Fibroblast of skin of abdomen (primary cell): Measurements from ENCODE around the gene GOLGA3.
"Not testable (repeated sequence)": the region's sequence is repeated elsewhere in the genome, so short reads cannot be mapped to it uniquely, and the experiment has no call there.

Experiments
- DNase-seq: peaks from one replicate; pipeline ENCODE4 v3.0.0-alpha.2; 2013

The GOLGA3 gene

DNA sequence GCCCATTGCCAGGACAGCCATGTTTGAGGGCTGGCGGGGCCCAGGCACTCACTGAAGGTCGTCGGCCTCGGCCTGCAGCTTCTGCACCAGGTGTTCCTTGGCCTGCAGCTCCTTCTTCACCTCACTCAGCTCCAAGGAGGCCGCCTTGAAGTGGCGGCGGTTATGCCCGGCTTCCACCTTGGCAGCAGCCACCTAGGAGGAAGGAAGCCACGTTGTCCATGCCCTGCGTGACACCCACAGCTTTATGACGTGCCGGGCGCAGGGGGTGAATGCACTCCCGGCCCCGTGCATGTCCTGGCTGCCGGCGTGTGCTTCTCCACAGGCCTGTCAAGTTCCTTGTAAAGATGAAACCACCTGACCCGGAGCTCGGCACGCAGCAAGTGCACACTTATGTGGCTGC lies 51.1 kb downstream of the GOLGA3 start:
- DNase-seq, result no peak

DNA sequence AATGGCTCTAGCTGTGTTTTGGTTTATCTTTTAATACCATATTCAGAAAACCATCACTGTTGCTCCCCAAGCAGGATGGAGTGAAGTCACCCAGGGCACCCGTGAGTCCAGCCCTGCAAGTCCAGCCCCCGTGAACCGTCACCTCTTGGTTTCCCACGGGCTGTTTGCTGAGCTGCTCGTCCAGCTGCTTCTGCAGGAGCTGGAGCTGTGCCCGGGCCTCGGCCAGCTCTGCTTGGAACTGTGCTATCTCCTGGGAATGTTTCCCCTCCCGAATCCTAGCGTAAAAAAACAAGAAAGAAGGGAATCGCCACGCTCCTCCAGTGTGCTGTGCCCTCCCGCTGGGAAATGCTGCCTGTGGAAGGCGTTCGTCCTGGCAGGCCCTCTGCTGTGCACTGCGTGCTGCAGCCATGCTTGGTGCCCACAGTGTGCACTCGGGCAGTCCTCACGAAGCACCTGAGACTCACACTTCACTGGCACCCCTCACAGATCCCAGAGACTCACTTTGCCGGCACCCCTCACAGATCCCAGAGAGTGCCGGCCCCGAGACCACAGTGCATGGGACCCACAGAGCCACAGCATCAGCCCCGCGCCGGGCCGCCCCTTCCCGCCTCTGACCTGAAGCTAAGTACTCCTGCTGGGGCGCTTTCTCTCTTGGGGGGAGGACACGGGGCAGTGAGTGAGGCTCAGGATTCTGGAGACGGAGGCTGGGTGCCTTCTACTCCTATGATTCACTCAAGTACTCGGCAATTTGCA lies 51.7 kb downstream of the GOLGA3 start:
- DNase-seq, result no peak

DNA sequence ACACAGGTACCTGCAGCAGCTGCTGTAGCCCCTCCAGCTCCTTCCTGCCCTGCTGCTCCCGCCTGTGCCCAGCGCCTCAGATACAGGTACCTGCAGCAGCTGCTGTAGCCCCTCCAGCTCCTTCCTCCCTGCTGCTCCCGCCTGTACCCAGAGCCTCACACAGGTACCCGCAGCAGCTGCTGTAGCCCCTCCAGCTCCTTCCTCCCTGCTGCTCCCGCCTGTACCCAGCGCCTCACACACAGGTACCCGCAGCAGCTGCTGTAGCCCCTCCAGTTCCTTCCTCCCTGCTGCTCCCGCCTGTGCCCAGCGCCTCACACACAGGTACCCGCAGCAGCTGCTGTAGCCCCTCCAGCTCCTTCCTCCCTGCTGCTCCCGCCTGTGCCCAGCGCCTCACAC lies 52.4 kb downstream of the GOLGA3 start:
- not testable (repeated sequence) for DNase-seq

DNA sequence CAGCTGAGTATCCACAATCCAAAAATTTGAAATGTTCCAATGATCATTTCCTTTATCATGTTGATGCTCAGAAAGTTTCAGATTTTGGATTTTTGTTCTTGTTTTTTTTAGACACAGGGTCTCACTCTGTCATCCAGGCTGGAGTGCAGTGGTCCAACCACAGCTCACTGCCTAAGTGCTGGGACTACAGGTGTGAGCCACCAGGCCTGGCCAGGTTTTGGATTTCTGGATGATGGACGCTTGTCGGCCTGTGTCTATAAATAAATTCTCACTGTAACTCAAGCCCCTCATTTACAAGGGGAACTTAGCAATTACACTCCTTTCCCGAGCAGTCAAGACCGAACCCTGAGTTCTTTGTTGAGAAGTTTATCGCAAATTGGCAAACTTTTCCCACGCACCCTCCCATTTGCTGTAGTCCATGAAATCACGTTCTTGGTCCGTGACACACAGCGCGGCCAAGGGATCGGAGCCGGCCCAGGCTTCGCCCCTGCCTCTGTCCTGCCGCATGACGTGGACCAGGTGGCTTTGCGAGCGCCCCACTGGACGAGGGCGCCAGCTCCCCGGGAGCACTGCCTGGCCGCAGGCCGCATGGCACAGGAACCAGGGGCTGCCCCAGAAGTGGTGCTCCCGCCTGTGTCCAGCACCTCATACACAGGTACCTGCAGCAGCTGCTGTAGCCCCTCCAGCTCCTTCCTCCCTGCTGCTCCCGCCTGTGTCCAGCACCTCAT lies 53.0 kb downstream of the GOLGA3 start:
- no peak for DNase-seq

DNA sequence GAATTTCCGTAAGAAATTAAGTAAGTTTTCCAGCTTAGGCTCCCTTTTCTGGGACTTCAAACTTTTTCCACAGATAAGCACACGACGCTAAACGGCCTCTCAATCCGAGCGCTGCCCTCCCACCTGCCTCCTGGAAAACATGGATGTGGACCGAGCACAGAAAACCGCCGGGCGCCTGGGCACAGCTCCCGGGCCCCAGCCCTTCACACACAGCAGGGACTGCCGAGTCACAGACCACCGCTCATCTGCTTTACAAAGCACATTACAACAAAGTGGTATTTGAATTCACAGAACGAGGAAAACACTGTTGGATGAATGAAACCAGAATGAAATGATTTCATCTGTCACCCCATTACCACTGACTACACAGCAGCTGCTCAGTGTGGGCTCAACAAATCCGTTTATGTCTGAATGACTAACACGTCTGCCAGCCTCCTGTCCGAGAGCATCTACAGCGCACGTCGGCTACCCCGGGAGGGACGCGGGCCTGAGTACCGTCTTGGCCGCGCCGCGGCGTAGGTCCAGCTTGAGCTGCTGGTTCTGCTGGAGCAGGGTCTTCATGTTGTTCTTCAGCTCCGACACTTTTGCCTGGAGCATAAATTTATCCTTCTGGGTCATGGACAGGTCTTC lies 53.9 kb downstream of the GOLGA3 start:
- no peak for DNase-seq

DNA sequence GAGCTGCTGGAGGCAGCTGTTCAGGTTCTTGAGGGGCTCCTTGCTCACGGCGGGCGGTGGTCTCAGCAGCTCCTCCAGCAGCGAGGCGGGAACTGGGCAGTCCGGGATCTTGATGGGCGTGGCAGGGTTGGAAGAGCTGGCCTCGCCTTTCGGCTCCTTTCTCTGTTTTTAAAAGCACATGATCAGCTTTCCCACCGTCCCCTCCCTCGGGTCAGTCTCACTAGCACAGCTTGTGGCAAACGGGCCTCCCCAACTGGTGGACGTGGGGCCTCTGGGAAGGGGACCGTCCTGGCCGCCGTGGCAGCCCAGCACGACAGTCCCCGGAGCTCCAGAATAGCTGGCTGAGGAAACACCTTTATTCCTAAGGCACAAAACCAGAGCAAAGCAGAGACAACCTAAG lies 54.5 kb downstream of the GOLGA3 start:
- DNase-seq, result no peak

DNA sequence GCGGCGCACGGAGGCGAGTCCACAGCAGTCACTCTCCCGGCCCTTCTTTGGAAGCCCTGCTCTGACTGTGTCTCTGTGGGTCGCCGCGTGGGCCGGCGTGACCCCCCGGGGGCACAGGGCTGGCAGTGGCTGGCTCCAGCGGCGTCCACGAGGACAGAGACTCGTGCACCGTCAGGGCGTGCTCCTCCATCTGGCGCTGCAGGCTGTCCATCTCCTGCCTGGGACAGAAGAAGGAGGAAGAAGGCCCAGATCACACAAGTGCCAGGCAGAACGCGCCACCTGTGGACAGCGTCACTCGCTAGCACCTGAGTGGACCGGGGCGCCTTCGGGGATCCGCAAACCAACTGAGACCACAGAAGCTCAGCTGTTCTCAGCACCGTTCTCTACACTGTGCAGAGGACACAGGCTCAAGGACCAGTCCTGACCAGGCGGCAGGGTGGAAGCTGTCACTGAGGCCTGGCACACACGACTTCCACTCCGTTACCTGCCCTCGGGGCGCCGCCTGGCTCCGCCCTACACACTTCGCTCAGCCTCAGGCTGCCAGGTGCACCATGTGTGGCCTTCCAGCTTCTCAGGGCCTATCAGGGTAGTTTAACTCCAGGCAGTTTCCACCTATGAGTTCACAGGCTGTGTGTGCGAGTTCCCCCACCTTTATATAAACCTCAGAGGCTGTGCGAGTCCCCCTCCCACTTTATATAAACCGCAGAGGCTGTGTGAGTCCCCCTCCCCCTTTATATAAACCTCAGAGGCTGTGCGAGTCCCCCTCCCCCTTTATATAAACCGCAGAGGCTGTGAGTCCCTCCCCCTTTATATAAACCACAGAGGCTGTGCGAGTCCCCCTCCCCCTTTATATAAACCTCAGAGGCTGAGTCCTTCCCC lies 55.4 kb downstream of the GOLGA3 start:
- no peak for DNase-seq

DNA sequence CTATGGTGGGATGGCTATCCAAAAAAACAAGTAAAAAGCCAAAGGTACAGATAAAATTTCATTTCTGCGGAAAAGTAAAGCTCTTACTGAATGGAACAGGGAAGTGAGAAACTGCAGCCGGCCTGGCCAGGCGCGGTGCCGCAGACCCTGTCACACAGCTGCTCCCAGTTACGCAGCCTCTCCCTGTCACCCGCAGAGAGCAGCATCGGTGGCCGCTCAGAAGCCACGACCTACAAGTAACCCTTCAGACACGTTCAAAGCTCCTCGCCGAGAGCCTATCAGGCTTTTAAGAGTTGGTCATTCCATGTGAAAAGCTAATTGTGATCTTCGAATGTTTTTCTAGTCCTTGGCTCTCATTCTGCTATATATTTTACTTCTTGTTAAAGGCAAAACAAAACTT lies 56.1 kb downstream of the GOLGA3 start:
- DNase-seq, result no peak

DNA sequence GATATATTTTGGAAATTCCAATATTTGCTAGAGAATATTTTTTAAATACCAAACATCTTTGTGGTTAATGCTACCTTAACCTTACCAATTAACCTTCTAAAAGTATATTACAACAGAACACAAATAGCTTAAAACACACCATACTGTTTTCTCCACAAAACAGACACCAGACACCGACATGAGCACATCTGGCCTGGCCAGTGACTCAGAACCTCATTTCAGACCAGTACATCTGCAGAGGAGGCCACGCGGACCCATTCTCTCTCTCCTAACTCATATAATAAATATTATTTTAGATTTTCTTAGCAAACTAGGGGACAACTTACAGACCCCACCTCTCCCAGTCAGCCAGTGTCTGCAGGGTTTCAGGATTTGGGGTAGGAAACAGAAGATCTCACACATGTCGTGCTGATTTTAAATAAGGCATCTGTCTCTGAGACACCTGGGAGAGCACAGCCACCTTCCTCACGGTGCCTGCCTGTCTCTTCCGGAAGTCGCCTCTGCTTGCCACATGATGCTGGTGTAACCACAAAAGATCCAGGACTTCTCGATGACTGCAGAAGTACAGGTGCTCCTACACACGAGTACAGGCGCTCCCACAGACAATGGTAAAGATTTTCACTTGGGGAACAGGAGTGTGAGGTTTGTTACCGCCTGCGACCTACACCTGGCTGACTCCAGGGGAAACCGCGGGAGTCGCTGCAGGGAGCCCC lies 57.4 kb downstream of the GOLGA3 start:
- peak; percentile 33 for DNase-seq

DNA sequence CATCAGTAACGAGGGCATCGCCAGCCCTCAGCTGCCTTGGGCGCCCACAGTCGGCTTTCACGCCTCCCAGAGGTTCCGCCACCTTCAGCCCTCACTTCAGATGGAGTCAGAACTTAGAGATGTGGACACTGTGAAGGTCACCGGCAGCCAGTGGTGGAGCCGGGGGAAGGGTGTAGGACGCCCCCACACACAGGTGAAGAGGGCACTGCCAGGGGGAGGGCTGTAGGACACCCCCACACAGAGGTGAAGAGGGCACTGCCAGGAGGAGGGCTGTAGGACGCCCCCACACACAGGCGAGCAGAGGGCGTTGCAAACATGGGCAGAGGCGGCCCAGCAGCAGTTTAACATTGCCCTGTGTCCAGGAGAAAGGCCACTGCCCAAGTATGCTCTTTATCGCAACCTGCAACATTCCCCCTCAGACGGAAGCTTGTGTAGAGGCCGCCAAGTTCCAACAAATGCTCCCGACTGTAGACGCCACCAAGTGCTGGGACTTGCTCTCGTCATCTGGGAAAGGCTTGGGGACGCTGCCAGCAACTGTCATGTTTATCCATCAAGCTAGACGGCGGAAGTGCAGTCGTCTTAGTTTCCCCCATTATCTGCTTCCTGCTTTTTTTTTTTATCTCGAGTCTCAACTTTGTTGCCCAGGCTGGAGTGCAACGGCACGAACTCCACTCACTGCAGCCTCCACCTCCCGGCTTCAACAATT lies 62.1 kb downstream of the GOLGA3 start:
- DNase-seq, result peak; percentile 16

DNA sequence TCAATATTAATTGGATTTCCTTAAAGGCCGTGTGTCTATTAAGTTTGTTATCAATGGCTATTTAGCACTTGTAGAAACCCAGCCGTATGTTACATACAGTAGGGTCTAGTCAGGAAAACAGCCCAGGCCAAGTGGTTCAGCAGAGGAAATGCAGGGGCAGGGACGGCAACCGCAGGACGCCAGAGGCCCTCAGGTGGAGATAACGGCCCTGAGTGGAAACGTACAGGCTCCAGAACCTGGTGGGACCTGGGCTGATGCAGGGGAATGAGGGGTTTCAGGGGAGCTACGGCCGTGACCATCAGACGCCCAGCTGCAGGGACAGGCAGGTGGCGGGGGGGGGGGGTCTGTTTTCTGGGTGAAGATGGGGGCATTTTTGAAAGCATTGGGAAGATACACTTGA lies 63.3 kb downstream of the GOLGA3 start:
- DNase-seq, result no peak

DNA sequence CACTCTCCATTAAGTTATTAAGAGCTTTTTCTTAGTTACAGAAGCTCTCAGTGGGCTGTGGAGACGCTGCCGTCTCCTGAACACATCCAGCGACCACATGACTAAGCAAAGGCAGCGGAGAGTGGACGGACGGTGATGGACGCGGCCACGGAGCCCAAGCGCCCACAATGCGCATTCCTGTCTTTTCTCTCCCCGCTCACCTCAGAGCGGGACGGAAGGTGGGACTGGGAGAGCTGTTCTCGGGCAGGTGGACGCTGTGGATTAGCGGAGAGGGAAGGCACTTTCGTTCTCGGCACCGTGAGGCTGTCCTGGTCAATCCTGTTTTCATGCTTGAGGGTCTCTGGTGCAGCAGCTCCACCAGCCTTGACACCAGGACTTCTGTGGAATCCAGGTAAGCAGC lies 64.4 kb downstream of the GOLGA3 start:
- no peak for DNase-seq

DNA sequence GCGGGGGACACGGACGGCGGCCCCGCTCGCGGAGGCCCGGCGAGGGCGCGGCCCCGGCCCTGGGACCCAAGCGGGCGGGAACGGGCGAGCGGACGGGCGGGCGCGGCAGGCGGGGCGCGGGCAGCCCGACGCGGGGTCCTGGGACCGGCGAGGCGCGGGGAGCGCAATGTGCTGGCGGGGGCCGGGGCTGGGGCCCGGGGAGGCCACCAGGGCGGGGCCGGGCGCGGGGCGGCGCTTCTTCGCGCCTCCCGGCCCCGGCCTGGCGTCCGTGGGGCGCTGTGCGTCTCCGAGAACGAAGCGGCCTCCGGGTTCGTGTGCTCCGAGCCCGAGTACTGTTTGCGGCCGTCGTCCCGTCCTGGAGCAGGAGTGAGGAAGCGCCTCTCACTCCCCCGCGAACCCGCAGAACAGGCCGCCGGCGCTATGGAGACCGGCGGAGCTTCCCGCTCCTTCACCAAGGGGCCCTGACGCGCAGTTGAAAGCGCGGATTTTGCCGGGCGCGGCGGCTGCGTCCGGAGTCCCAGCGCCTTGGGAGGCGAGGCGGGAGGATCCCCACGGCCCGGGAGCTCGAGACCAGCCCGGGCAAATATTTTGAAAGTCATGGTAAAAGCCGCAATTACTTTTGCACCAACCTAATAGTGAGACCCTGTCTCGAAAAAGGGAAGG lies 66.6 kb downstream of the GOLGA3 start:
- peak; percentile 92 for DNase-seq

DNA sequence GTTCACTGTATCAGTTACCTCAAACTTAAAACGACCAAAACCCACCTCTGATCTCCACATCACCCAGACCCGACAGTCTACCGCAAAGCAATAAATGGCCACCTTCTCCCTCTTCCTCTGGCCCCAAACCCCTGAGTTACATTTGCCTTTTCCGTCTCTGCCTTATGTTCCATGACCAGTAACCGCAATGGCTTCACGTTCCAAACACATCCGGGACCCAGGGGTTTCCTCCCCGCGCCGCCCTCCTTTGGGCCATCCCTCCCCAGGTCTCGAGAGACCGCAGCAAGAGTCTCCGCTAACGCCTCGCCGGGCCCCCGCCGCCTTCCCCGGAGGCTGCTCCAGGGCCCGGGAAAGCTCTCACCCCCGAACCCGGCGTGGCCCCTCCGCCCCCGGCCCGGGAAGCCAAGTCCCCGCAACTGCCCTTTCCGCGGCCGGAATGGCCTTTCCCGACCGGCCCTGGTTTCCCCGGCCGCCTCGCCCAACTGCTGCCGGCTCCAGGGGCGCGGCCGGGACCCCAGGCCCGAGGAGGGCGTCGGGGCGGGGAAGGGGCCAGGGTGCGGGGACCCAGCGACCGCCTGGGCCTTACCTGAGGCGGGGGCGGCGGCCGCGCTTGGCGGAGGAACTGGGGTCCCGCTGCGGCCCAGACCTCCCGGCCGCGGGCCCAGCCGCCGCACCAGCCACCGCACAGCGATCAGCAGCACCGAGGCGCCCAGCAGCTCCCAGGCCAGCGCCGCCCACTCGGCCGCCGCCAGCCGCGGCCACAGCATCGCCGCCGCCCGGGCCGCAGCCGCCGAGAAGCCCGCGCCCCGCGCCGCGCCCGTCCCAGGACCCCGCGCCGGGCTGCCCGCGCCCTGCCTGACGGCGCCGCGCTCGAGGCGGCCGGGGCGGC lies 67.4 kb downstream of the GOLGA3 start, which contains the start of gene ANKLE2:
TSS of gene ANKLE2 (minus strand) at position 801 of the 889 bp plus-strand sequence. CDS start at position 767, 34 bp downstream.
- peak; percentile 75 for DNase-seq

DNA sequence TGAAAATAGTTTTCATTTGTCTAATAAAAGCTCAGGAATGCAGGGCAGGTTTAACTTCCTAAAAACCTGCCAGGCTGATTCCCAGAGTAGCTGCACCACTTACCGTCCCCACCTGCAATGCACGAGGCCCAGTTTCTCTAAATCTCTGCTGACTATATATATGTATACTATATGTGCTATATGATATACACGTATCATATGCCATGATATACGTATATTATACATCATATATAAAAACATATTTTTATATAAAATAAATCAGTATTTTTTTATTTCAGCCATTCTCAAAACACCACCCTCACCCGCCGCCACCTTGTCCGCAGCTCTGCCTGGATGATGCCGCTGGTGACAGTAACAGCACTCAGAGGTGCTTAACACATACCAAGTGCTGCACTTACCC lies 69.3 kb downstream of the GOLGA3 start:
- no peak for DNase-seq

DNA sequence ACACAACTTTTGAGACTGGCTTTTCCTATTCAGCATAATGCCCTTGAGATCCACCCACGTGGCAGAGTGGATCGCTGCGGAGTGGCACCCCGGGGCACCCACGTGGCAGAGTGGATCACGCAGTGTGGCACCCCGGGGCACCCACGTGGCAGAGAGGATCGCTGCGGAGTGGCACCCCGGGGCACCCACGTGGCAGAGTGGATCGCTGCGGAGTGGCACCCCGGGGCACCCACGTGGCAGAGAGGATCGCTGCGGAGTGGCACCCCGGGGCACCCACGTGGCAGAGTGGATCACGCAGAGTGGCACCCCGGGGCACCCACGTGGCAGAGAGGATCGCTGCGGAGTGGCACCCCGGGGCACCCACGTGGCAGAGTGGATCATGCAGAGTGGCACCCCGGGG lies 69.8 kb downstream of the GOLGA3 start:
- DNase-seq, result not testable (repeated sequence)

DNA sequence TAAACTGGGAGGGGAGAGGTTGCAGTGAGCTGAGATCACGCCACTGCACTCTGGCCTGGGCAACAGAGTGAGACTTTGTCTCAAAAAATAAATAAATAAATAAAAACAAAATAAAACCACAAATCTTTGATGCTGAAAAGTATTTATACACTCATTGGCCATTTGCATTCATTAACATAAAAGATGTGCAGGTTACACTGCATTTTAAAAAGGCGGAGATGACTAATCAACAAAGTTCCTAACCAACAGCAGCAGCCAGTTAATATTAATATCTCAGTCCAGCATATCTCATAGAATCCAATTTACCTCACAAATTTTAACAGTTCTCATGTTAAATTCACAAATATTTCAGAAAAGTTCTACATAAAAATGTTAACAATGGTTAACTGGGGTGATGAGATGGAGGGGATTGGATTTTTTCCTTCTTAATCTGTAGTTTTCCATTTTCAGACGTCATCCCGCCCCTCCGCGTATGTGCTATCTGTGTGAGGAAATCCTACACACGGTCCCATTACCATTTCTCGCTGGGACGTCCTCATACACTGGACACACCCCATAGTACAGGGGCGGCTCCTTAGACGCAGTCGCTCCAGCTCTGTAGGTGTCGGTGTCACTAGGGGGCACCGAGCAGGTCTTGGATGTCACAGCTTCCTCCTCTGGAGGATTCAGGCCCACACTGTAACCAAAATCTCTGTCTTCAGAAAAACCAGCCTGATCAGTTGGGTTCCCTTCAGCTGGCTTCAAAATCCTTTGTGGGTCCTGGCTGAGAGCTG lies 74.3 kb downstream of the GOLGA3 start:
- DNase-seq, result no peak

DNA sequence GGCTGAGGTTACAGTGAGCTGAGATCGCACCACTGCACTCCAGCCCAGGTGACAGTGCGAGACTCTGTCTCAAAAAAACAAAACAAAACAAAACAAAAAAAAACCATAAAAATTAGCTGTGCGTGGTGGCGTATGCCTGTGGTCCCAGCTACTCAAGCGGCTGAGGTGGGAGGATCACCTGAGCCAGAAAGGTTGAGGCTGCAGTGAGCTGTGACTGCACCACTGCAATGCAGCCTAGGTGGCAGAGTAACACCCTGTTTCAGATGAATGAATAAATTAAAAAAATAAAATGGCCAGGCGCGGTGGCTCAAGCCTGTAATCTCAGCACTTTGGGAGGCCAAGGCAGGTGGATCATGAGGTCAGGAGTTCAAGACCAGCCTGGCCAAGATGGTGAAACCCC lies 75.0 kb downstream of the GOLGA3 start:
- DNase-seq, result not testable (repeated sequence)

DNA sequence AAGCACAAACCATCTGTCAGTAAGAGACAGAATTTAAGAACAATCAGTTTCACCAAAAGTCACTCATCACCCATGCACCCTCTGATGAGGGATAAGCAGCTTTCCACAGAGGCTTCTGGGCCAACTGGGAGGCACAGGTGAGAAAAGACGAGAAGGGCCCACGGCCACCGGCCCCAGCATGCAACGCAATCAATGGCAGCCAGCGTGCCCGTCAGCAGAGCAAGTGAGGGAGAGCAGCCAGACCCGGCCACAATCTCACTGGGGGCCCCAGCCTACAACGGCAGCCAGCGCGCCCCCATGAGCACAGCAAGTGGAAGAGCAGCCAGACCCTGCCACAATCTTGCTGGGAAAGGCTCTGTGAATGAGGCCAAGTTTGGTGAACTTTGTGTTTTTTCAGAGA lies 80.3 kb downstream of the GOLGA3 start:
- no peak for DNase-seq
